SH-SY5Y (cell line): ENCODE measurements around the gene ATF6.

Experiments used
- GATA2 ChIP-seq: IDR thresholded peaks from 2 replicates; pipeline ENCODE4 v1.6.1; 2011; ENCODE audit warnings: mild to moderate bottlenecking, low read depth, low read length
- GATA3 ChIP-seq: IDR thresholded peaks from 2 replicates; pipeline ENCODE4 v1.6.1; 2011; ENCODE audit warnings: low read depth, mild to moderate bottlenecking, low read length, moderate library complexity

DNA sequence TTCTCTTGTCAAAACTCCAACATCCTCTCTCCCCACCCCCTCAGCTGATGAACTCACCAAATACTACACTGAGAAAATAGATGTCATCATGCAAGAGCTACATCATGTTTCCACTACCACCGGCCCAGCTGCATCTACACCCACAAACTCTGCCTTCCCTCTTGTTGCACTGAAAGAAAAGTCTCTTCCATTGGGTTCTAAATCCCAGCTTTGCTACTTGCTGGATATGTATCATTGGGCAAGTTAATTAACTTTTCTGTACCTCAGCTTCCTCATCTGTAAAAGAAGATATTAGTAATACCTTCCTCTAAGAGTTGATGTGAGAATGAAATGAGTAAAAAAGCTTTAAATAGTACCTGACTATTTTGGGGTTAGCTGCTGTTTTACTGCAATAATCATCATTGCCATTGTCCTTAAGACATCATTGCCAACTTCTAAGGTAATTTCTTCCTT lies 149.0 kb downstream of the ATF6 start:
- TF ChIP-seq GATA3 (no peak), GATA2 (no peak)
